Measurements from ENCODE around the gene HIPK2.

- TF ChIP-seq CTCF (IDR thresholded peaks at IDR 0.05) (no peak), POLR2A (IDR thresholded peaks at IDR 0.05) (no peak)
These were observed 101.4 kb downstream of the HIPK2 start for GRCh38 chr7:139676390-139676789.

All from body of pancreas (tissue), 4 donors.